H1 (cell line): ENCODE data around the gene DNAJC5G.

Source experiments
- EP300 ChIP-seq, 2 experiments: IDR thresholded peaks; 1 replicate in 1 of 2; 2 replicates in 1 of 2; pipeline ENCODE4 v1.6.1; 2011 to 2012; ENCODE audit warnings: low read depth in 2 of 2, low read length in 2 of 2, mild to moderate bottlenecking in 2 of 2, borderline replicate concordance in 1 of 2, inconsistent platforms in 1 of 2, moderate library complexity in 1 of 2
- EZH2 ChIP-seq: fragments of 200-600 bp; sonication (generic); IDR thresholded peaks from 2 replicates; pipeline ENCODE4 v1.7.1; 2012; ENCODE audit warnings: low read depth, mild to moderate bottlenecking, moderate library complexity, low read length, inconsistent platforms; ENCODE audit not compliant: severe bottlenecking
- TF ChIP-seq, protein P1 (sequence below), 3 experiments: IDR thresholded peaks; 1 replicate in 2 of 3; 2 replicates in 1 of 3; pipeline versions ENCODE4 v1.5.1 to v1.6.1; 2011; ENCODE audit warnings: low read length in 3 of 3, mild to moderate bottlenecking in 3 of 3, inconsistent platforms in 2 of 3, low read depth in 1 of 3, moderate library complexity in 1 of 3; ENCODE audit not compliant: insufficient read depth in 1 of 3; ENCODE audit errors: control extremely low read depth in 1 of 3

DNA sequence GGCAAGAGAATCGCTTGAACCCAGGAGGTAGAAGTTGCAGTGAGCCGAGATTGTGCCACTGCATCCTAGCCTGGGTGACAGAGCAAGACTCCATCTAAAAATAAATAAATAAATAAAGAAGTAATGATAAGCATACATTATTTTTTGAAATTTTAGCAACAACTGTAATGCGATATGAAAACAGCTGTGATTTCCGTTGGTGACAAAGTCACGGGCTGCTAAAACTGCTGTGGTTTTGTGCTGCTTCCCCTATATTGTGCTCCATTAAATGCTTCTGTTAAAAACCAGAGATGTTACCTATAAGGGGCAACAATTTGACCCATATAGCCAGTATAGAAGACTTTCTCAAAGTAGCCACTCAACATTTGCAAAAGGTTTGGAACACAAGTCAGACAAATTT, 15.3 kb downstream of the DNAJC5G start:
- TF ChIP-seq EZH2 (no peak), EP300 (IDR thresholded peaks at IDR 0.05; ENCODE audit: borderline replicate concordance in 1 of 2, low read depth in 2 of 2, low read length in 2 of 2) (no peak)
- TF ChIP-seq, protein P1, sequence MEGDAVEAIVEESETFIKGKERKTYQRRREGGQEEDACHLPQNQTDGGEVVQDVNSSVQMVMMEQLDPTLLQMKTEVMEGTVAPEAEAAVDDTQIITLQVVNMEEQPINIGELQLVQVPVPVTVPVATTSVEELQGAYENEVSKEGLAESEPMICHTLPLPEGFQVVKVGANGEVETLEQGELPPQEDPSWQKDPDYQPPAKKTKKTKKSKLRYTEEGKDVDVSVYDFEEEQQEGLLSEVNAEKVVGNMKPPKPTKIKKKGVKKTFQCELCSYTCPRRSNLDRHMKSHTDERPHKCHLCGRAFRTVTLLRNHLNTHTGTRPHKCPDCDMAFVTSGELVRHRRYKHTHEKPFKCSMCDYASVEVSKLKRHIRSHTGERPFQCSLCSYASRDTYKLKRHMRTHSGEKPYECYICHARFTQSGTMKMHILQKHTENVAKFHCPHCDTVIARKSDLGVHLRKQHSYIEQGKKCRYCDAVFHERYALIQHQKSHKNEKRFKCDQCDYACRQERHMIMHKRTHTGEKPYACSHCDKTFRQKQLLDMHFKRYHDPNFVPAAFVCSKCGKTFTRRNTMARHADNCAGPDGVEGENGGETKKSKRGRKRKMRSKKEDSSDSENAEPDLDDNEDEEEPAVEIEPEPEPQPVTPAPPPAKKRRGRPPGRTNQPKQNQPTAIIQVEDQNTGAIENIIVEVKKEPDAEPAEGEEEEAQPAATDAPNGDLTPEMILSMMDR (IDR thresholded peaks at IDR 0.05; ENCODE audit: control extremely low read depth in 1 of 3, insufficient read depth in 1 of 3, low read depth in 1 of 3, low read length in 3 of 3) = no peak
